Ureter (tissue), 1 donor: ENCODE data around the gene ACOT11. TPM values are rescaled to one million over a fixed set of nuclear protein-coding genes. Genes with fewer than 3 reads are reported as not detected.
"Not testable (repeated sequence)": the region's sequence is repeated elsewhere in the genome, so short reads cannot be mapped to it uniquely, and the experiment has no call there.

ENCODE experiments used
- DNase-seq: peaks from one replicate; pipeline ENCODE4 v3.0.0-alpha.2; 2020; ENCODE audit warnings: low spot score
- total RNA-seq: library from RNA; stranded (reverse); gene quantifications from one replicate; pipeline ENCODE4 v1.2.4, GENCODE V29; 2023
- donor health status: DM: yes; HTN: yes; CAD: no.

The ACOT11 gene
- total RNA-seq: 53.7 TPM

- DNase-seq: peak; percentile 90
Observed at GRCh38 chr1:54547601-54548388, at the start of gene ACOT11. Gene ACOT11, plus strand, starts transcription at chr1:54548228. Its CDS starts 82 bp downstream, at chr1:54548310.

DNA sequence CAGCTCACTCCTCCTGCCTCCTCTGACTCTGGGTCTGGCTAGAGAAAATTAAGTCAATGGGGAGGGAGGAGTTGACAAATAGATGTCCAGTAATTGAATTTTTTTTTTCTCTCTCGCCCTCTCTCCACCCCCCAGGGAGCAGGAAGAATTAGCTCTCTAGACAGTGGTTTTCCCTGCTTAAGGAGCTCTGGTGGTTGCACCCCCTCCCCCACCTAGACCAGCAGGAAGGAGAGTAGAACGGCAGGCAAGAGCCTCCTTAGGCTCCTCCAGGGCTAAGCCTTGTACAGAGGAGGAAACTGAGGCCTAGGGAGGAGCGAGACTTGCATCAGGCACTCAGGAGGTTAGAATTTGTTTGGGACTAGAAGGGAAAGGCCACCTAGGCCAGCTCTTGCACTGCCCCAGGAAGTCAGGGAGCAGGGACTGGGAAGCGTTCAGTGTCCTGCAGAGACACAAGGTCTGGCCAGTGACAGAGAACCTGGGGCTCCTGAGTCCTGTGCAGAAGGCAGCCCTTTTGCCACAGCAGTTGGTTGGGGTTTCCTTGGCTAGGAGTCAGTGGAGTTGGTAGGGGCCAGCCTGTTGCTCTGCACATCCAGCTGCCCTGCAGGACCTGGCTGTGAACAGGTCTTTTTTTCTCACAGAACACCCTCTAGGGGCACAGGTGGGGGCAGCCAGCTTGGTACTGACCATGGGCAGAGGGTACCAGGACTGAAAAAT lies 49.5 kb upstream of the ACOT11 start:
- no peak for DNase-seq

- no peak for DNase-seq
Observed at GRCh38 chr1:54499097-54499359, 49.0 kb upstream of the ACOT11 start.

DNA sequence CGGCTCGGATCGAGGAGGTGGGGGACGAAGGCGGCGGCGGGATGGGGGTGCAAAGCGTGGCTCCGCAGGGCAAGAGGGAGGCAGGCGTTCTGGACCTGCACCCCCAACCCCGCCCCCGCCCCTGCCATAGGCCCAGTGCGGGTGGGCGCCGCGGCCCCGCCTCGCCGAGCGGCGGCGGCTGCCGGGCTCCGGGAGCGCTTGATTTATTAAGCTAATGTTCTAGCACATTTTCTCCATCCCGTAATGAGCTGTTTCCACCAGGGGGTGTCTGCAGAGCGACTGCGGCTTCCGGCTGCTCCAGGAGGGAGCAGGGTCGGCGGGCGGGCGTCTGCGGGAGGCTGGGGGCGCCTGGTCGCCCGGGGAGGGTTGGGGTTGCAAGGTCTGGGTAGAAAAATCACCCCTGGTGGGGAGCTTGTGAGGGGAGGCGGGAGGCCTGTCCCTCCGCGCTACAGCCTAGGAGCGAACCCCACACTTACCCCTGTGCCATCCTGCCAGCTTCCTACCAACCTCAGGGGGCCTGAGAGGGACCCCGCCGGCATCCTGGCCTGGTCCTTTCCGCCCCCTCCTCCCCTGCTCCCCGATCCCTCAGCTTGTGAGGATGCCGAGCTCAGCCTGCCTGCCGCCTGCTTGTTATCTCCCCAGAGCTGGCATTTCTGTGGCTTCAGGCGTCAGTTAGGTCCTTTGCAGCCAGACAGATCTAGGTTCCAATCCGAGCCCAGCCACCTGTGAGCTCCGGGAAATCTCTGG lies 48.5 kb upstream of the ACOT11 start:
- DNase-seq: no peak

DNA sequence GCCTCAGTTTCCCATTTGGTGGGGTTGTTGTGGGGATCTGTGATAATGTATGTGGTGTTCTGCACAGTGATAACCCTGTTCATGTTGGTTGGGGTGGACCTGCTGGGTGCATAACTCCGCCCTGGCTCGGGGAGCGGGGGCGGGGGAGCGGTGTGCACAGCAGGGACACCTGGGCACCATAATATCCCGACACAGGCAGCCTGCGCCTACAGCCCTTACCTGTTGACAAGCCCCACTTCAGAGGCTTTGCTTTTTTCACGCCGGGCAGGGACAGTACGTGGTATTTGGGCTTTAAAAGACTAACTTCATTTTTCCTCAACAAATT lies 48.0 kb upstream of the ACOT11 start:
- no peak for DNase-seq

- DNase-seq: no peak
Observed at GRCh38 chr1:54501849-54502248, 46.2 kb upstream of the ACOT11 start.

DNA sequence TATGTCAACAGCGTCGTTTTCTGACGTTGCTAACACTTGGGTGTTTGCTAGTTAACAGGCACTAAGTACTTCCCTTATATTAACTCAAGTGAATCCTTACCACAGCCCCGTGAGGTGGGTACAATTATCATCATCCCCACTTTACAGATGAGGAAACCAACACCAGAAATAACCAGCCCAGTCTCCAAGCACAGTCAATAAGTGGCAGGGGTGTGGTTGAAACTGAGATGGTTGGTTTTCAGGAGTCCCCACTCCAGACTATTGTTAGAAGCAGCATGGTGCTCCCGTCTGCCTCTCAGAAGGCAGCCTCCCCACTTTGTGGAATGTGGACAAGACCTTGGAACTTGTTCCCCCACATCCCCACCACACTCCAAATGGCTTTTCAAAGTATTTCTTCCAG lies 45.7 kb upstream of the ACOT11 start:
- no peak for DNase-seq

- DNase-seq: no peak
Observed at GRCh38 chr1:54506594-54506993, 41.4 kb upstream of the ACOT11 start.

DNA sequence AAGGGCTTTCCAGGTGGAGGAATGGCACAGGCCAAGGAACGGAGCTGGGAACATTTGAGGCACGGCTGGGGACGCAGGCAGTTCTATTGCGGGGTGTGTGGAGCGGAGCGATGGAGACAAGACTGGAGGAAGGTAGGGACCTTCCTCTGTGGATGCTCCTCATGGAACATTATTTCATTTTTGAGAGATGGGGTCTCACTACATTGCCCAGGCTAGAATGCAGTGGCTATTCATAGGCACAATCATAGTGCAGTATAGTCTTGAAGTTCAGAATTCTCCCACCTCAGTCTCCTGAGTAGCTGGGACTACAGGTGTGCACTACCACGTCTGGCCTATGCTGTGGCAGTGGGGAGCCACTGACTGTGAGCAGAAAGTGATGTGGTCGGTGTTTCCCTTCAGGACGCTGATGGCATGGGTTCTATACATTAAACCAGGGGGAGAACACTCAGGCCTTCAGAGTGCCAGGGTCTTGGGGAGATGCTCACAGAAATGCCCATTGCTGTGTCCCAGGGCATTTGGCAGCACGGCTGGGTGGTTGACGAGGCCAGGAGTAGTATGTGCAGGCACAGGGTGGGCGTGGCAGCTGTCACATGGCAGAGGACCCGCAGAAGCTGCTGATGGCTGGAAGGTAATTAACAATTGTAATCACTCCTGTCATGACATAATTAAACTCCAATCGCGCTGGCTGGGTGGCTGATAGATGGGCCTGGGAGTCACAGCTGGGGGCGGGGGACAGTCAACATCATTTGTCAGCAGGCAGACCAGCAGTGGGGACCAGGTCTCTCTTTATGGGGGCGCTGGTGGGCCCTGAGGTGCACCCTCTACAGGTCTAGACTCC lies 40.8 kb upstream of the ACOT11 start:
- no peak for DNase-seq

- DNase-seq: no peak
Observed at GRCh38 chr1:54510715-54511270, 37.2 kb upstream of the ACOT11 start.

DNA sequence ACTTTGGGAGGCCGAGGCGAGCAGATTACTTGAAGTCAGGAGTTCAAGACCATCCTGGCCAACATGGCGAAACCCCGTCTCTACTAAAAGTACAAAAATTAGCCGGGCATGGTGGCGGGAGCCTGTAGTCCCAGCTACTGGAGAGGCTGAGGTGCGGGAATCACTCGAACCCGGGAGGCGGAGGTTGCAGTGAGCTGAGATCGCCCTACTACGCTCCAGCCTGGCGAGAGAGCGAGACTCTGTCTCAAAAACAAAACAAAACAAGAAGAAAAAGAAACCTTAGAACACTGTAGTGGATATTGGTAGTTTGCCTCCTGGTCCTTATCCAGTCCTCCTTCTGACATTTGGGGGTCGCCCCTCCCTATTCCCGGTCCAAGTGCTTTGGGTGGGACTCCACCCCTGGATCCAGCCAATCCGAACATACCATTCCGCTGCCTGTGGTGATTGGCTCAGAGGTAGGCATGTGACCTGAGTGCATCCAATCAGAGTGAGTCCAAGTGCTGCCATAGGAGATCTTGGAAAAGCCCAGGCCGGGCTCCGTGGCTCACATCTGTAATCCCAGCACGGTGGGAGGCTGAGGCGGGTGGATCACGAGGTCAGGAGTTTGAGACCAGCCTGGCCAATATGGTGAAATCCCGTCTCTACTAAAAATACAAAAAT lies 34.0 kb upstream of the ACOT11 start:
- not testable (repeated sequence) for DNase-seq

DNA sequence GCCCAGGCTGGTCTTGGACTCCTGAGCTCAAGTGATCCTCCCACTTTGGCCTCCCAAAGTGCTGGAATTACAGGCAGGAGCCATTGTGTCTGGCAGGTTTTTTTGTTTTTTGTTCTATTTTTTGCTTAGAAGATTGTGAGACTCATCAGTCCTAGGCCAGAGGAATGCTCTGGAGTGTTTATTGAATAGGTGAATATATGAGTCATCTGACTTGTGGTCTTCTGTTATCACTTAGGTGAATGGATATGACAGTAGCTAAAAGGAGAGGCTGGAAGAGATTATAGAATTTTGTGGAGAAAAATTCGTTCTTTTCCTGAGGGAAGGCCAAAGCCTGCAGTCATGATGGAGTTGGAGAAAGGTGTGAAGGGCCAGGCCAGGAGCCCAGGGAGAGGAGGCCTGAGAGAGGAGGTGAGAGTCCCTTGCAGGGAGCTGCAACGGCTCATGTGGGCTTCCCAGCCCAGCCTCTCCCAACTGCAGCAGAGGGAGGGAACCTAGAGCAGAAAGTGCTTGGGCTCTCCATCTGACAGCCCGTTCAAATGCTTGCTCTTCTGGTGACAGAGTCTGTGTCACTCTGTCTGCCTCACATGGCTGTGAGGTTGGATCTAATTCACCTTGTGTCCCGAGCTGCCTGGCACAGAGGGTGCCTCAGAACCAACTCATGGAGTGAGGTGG lies 31.6 kb upstream of the ACOT11 start:
- no peak for DNase-seq

DNA sequence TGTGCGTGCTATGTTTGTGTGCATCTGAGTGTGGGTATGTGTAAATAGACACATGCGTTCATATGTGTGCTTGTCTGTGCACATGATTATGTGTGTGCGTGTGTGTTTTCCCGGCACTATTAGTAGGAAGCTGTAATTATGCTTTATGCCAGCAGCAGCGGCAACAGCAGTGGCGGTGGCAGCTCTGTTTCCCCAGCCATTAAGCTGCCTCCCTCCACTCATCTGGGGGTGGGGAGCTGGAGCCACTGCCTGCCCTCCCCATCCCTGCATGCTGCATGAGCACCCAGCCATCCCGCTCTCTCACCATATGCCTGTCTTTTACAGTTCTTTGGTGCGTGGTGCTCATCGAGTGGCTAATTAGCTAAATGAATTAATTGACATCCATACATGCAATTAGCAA lies 30.5 kb upstream of the ACOT11 start:
- DNase-seq: no peak

DNA sequence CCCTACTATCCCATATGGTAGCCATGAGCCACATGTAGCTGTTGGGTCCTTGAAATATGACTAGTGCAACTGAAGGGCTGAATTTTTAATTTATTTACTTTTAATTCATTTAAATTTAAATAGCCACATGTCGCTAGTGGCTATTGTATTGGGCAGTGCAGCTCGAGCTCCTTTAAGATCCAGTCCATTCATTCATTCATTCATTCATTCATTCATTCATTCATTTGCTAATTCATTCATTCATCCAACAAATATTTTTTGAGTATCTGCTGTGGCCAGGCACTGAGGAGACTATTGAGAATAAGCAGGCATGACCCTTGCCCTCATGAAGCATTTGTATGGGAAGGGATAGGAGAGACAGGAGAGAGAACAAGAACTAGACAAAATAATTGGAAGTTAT lies 29.5 kb upstream of the ACOT11 start:
- DNase-seq: no peak

GRCh38 chr1:54519709-54520108 lies 28.3 kb upstream of the ACOT11 start:
- DNase-seq: no peak

DNA sequence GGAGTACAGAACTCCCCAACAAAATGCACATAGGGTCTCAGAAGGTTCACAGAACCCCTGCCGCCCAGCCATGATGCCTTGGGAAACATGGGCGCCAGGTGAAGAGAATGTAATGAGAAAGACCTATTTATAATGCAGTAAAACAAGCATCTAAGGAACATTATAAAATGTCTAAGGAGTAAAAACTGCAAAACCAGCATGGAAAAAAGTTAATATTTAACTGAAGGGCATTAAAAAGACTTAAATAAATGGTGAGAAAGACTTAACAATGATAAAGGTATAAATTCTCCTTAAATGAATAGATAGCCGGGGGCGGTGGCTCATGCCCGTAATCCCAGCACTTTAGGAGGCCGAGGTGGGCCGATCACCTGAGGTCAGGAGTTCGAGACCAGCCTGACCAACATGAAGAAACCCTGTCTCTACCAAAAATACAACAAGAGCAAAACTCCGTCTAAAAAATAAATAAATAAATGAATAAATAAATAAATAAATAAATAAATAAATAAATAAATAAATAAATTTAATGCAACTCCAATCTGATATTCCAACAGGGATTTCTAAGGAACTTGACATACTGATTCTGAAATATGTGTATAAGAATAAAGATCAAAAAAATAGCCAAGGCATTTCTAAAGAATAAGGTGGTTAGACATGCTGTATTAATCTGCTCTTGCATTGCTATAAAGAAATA lies 27.3 kb upstream of the ACOT11 start:
- no peak for DNase-seq

DNA sequence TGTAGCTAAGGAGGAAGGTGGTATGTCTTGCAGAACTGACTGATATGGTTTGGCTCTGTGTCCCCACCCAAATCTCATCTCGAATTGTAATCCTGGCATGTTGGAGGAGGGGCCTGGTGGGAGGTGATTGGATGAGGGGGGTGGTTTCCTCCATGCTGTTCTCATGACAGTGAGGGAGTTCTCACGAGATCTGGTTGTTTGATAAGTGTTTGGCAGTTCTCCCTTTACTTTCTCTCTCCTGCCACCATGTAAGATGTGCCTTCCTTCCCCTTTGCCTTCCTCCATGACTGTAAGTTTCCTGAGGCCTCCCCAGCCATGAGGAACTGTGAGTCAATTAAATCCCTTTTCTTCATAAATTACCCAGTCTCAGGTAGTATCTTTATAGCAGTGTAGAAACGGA lies 21.5 kb upstream of the ACOT11 start:
- DNase-seq: not testable (repeated sequence)

DNA sequence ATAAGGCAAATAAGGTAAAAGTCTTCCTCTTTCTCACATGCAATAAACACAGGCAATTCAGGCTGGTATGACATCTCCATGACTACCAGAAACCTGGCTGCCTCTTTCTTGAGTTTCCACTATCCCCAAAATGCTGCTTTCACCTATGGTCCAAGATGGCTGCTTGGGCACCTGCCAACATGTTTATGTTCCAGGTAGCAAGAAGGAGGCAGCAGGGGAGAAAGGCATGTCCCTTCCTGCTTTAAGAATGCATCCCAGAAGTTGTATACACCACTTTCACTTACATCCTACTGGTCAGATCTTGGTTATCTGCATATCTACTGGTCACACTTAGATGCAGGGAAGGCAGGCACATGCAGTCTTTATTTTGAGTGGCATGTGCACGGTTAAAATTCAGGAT lies 19.4 kb upstream of the ACOT11 start:
- DNase-seq: no peak

GRCh38 chr1:54532033-54532432 lies 16.0 kb upstream of the ACOT11 start:
- no peak for DNase-seq

DNA sequence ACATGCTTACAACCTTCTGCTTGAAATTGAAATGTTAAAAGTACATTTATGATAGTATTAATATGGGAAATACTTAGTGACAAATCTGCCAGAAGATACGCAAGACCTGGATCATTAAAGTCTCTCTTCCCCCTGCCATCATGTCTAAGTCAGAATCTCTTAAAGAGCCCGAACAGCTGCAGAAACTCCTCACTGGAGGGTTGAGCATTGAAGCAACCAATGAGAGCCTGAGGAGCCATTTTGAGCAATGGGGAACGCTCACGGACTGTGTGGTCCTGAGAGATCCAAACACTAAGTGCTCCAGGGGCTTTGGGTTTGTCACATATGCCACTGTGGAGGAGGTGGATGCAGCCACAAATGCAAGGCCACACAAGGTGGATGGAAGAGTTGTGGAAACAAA lies 11.4 kb upstream of the ACOT11 start:
- DNase-seq: not testable (repeated sequence)
